LHCN-M2 (cell line): ENCODE data around the gene GOSR1. TPM values are rescaled to one million over a fixed set of nuclear protein-coding genes. Genes with fewer than 3 reads are reported as not detected.
"Not testable (repeated sequence)": the region's sequence is repeated elsewhere in the genome, so short reads cannot be mapped to it uniquely, and the experiment has no call there.

Experiments
- DNase-seq: peaks from one replicate; pipeline ENCODE4 v3.0.0-alpha.2; 2012; ENCODE audit warnings: low read depth
- total RNA-seq: library from RNA; depleted of rRNA; stranded (reverse); fragments of >200 nt; gene quantifications from 2 replicates; pipeline ENCODE4 v1.2.3, GENCODE V29; 2014

Gene GOSR1
- total RNA-seq, 1 experiment from 2014 or later = 30.5 TPM

GRCh38 chr17:30561766-30562165 is 84.6 kb downstream of the GOSR1 start:
- DNase-seq = not testable (repeated sequence)

GRCh38 chr17:30563131-30563904 is 86.1 kb downstream of the GOSR1 start:
- DNase-seq = not testable (repeated sequence)

DNA sequence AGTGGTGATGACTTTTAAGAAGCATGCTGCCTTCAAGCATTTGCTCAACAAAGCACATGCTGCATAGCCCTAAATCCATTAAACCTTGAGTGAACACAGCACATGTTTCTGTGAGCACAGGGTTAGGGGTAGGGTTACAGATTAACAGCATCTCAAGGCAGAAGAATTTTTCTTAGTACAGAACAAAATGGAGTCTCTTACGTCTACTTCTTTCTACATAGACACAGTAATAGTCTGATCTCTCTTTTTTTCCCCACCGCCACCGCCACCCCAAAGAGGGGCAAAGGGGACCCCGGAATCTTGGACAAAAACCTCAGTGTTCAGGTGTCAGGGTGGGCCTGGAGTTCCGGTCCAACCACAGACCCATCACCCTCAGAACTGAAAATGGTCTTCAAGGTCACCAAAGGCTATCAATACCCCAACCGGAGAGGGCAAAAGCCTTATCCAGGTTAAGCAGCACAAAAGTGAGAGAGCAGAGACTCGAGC is 86.7 kb downstream of the GOSR1 start:
- DNase-seq = peak; percentile 48

- not testable (repeated sequence) for DNase-seq
Observed at GRCh38 chr17:30564422-30565072, 87.3 kb downstream of the GOSR1 start.

GRCh38 chr17:30565073-30565935 is 88.1 kb downstream of the GOSR1 start:
- no peak for DNase-seq

DNA sequence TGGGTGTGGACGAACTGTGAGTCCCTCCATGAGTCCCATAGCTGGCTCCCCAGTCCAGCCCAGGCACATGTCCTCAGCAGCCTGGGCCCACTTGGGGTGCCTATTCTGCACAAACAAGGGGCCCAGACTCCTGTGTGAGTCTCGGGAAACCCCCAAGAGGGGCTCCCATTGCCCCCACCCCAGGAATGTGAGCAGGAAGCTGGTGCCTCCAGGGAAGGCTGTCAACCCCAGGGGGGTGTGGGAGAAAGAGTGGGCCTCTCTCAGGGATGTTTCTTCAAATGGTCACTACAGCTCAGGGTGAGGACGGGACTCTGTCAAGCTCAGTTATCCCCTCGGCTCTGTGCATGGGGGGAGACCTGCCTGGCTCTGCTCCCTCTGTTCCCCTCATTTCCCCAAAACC is 88.9 kb downstream of the GOSR1 start:
- DNase-seq = not testable (repeated sequence)

GRCh38 chr17:30566516-30567225 is 89.5 kb downstream of the GOSR1 start:
- DNase-seq = not testable (repeated sequence)

GRCh38 chr17:30567231-30568116 is 90.3 kb downstream of the GOSR1 start:
- no peak for DNase-seq

- no peak for DNase-seq
Observed at GRCh38 chr17:30568117-30568430, 90.9 kb downstream of the GOSR1 start.

DNA sequence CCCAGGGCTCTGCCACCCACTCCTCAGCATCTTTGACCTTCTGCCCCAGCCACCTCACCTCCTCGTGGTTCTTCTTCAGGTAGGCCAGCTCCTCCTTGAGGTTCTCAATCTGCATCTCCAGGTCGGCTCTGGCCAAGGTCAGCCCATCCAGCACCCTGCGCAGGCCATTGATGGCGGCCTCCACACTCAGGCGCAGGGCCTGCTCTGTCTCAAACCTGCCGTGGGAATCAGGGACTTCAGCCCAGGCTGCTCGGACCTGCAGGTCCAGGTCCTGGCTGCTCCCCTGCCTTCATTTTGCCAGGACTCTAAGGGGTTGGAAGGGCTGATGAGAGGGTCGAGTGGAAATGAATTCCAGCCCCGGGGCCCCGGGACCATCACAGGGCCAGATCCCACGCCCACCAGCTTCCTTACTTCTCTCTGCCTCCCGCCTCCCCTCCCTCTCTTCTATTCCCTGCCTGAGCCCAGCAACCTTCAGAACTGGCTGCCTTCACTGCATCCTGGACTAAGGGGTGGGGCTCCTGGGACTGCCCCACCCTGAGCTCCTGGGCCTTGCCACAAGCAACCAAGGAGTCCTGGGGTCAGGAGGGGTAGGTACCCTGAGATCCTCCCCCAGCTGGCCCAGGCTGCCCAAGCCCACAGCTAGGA is 92.4 kb downstream of the GOSR1 start:
- DNase-seq = not testable (repeated sequence)

GRCh38 chr17:30570191-30570590 is 93.0 kb downstream of the GOSR1 start:
- no peak for DNase-seq

GRCh38 chr17:30570596-30571265 is 93.5 kb downstream of the GOSR1 start:
- no peak for DNase-seq

GRCh38 chr17:30571404-30571803 is 94.2 kb downstream of the GOSR1 start:
- not testable (repeated sequence) for DNase-seq

DNA sequence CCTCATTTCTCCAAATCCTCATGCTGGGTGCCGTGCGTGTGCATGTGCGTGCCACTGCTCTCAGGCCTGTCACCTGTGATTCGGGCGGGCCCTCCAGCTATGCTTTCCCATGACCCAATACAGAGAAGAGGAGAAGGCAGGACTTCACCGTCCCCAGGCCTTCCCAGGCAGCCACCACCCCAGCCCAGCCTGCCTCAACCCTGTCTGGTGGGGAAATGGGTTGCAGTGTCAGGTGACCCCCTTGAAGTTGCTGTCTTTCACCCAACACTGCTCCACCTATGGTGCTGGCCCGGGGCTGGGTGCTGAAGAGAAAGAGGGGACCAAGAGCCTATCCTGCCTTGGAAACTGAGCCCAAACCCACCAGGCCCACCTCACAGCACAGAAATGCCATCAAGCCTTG is 94.7 kb downstream of the GOSR1 start:
- DNase-seq = no peak

DNA sequence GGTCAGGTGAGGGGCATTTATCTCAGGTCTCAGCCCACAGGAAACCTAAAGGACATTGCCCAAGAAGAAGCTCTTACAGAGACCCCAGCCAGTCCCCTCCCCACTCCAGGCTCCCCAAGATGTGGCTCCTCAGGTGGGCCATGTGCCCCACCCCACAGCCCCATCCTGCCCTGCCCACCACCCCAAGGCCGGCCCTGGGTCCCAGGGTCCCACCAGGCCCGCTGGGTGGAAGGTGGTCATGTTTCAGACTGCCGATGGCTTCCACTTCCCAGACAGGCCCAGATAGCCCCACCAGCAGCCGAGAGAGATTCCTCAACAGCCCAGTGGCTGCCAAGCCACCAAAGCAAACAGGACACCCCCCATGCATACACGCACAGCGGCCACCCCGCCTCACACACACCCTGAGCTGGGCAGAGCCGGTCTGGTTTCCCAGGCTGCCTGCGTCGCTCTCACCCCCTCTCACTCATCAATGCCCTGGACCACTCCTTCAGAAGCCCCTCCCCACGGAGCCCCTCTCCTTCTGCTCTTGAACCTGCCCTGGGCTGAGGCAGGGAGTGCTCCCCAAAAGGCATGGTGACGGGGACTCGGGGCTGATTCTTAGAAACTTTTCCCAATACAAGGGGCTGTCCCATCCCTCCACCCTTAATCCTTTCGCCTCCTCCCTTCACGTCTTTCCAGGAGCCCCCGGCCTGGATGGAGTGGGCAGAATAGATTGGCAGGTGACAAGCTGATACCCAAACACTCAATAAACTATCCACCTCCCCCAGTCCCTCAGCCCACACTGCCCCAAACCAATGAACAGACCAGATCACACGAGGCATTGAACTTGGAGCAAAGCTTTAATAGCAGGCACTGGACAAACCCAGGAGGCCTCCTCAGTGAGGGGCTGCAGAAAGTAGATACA is 95.7 kb downstream of the GOSR1 start:
- not testable (repeated sequence) for DNase-seq

DNA sequence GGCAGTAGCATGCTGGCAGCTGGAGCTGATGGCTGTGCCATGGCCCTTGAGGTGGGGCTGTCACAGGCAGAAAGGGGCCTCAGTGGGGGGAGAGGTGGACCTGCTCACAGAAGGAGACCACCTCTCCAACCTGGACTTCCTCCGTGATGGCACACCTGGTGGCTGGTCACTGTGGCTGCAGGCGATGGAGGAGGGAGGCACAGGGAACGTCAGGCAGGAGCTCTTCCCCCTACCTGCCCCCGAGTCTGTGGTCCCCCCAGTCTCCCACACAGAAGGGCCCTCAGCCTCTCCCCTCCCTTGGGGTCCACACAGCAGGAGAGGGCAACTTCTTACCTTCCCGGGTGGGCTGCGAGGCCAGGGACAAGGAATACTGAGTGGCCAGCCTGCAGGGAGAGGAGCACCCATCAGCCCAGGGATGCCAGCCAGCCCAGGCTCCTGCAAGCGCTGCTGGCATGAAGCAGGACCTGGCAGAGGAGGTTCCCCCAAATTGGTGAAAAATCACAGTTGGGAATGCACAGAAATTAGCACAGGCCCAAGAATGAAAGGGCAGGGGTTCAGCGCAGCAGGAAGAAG is 96.5 kb downstream of the GOSR1 start:
- DNase-seq = no peak

DNA sequence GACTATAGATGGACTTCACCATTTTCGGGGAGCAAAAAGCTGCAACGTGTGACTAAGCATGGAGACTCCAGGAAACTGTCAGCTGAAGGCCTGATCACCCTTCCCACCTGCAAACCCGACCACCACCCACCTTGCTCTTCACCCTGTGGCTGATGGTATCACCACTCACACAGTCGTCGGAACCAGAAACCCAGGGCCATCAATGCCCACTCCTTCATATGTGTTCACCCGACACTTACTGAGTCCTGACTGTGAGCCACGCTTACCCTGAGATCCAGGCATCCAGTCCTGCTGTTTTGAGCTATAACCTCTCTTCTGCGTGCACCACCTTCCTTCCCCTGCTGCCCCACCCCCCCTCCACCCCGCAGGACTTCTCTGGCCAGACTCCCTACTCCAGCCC is 97.1 kb downstream of the GOSR1 start:
- not testable (repeated sequence) for DNase-seq

GRCh38 chr17:30574806-30575205 is 97.6 kb downstream of the GOSR1 start:
- not testable (repeated sequence) for DNase-seq
